ENCODE measurements around the gene SCFD2.

The SCFD2 gene

DNA sequence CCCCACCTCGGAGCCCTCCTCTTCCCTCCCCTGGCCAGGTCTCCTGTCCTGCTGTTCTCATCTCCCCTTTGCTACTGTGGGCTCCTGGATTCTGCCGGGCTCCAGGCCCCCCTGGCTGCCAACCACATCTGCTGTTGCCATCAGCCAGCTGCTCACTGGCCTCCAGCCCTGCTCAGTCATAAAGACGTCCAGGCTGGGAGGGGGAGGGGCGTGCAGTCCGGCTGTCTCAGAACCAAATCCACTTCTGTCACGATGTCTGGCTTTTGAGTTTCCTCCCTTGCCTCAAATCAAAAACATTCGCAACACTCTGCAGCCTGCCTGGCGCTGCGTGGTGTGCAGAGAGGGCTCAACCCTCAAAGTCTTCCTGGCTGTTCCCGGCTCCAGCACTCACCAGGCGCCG lies 496.7 kb downstream of the SCFD2 start:
- DNase-seq: peak; percentile 77

DNA sequence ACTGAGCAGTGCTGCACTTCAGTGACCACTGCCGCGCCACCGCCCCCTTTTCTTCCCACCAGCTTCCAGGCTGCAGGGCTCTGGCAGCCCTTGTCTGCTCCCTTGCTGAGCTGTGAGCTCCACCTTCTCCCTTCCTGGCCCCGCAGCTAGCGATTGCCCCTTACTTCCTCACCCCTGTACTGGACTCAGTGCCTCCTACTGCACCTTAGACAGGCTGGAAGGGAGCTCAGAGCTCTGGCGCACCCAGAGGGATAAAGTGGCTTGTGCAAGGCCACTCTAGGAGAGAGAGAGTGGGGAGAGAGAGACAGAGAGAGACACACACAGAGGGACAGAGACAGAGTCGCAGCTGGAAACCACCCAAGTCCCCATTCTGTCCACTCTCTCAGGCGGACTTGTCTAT lies 497.7 kb downstream of the SCFD2 start:
- DNase-seq: no peak

DNA sequence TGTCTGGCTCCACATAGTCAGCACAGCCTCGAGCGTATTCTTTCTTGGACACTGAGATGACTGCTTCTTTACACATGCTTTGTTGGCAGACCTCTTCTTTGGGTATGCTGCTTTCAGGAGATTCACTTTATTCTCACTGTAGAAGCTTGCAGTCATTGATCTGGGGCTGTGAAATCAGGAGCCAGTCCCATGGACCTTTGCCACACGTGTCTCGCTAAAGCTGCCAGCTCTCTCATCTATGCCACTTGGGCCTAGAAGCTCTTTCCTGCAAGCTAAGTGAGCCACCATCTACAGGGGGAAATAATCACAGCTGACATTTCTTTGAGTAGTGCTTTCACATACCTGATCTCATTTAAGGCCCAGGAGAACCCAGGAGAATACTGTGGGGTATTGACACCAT lies 498.7 kb downstream of the SCFD2 start:
- no peak for DNase-seq

DNA sequence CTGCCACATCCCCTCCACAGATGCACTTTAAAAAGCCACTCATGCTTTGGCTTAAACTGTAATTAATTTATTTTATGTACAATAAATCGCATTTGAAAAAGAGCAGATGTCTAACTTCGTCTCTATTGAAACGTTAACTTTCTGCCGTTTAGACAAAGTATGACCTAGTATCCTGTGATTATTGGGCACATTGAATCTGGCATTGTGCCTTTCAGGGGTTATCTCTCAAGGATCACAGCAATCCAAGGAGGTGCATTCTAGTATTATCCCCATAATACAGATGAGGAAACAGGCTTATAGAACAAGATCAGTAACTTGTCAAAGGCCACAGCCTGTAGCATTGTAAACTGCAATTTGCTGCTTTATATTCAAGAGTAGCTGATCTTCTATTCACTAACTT lies 499.1 kb downstream of the SCFD2 start:
- no peak for DNase-seq

DNA sequence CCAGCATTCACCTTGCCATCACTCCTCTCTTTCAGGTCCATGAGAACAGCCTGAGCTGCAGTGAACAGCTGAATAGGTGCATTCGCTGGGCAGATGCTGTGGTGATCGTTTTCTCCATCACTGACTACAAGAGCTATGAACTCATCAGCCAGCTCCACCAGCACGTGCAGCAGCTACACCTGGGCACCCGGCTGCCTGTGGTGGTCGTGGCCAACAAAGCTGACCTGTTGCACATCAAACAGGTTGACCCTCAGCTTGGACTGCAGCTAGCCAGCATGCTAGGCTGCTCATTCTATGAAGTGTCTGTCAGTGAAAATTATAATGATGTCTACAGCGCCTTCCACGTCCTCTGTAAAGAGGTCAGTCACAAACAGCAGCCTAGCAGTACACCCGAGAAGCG lies 500.6 kb downstream of the SCFD2 start:
- DNase-seq: no peak

DNA sequence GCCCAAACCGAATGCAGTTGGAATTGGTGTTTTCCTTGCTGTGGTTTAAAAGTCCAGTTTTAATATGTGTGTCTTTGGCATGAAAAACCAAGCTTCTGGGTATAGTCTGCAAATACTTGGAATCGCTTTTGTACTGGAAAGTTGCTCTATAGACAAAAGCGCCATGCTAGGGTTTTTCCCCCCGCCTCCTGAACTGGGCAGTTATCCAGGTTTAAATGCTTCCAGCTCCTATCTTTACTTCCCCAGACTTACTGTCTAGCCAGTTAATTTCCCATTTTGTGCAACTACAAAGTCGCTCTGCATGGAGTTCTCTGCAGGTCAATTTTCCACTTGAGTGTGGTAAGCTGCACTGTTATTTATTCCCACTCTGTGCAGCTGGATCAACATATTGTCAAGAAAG lies 501.1 kb downstream of the SCFD2 start:
- DNase-seq: peak; percentile 85

DNA sequence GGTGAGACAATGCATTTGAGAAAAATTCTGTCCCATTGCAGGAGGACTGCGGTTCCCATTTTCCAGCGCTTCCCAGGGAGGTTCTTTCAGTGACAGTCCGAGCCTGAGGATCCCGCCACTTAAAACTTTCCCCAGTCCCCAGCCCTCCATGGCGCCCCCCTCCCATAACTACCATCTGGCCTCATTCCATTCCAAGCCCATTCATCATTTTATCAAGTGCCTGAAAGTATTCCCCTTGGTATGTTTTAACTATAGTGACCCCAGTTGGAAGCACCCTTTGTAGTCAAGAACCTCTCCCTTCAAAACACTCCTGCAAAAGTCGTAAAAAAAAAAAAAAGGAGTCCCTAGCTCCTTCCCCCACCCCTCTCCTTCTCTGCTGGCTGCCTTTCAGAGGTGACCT lies 502.5 kb downstream of the SCFD2 start:
- no peak for DNase-seq

DNA sequence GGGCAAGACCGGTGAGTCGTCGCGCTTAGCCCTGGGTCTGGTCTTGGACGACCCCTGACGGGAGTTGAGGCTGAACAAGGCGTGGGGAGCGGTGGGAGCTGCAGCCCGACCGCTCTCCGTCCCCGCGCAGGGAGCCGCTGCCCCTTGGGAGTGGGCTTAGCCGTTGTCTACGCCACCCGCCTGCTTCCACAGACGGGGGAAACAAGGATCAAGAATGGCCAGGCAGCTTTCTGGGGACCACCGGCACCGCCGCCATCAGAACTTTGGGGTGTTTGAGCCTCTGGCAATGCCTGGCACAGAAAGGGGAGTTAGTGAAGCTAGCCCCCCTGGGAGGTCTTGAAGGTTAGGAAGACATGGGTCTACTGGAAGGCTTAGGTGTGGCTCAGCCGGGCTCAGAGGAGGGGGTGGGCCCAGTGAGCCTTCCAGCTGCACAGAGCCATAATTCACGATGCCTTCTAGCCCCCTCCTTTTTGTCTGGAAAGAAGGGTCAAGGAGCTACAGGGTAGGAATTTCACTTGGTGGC lies 503.2 kb downstream of the SCFD2 start:
- DNase-seq: no peak

DNA sequence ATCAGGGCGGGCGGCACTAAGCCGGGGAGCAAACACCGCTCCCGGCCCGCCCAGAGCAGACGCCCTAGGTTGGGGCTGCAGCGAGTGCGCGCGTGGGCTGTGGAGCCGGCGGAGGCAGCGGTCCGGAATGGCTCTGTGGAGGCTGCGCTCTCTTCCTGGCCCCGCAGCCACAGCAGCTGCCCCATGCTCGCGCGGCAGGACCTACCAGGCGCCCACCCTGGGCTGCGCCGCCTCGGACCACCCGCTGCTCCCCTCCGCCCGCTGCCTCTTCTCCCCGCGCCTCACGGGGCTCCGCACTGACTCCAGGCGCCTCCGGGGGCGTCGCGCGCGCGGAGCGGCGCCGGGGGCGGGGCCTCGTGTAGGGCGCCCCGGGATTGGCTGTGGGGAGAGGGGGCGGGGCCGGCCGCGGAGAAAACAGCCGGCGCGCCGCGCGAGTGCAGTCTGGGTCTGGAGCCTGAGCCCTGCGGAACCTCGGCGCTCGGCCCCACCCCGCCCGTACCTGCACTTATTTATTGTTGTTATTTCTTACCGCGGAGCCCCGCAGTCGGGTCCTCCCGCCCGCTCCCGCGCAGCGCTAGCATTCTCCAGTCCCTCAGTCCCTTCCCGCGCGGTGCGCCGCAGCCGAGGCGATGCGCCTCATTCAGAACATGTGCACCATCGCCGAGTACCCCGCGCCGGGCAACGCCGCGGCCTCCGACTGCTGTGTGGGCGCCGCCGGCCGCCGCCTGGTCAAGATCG lies 503.8 kb downstream of the SCFD2 start, which contains the start of gene RASL11B:
Gene RASL11B, plus strand, starts transcription at position 439 of the 738 bp plus-strand sequence. Its CDS starts 191 bp downstream, at position 630.
- peak; percentile 70 for DNase-seq

DNA sequence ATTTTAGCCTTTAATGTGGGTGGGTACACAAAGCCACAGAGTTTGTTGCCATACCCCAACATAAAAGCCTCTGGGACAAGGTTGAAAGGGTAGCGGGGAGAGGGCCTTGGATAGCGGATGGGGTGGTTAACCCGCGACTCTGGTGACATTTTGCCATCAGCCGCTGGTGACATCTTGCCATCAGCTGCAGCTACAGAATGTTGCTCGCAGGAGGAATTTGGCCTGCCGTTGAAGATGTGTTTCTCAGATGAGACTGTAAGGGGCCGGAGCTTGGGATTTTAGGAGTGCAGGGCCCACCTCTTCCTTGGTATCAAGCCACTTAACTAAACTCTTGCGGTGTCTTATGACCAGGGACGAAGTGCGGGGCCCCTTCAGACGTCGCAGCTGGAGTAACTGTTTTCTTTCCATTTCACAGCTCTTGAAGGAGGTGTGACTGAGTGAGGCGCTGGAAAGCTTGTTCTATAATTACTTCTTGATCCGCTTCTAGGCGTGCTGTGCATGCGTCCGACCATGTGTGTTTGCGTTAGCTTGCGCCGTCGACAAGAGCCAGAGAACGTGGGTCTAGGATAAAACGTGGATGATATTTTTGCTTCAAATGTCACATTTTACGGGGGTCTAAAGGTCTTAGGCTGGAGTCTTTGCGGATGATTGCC lies 504.6 kb downstream of the SCFD2 start:
- no peak for DNase-seq

DNA sequence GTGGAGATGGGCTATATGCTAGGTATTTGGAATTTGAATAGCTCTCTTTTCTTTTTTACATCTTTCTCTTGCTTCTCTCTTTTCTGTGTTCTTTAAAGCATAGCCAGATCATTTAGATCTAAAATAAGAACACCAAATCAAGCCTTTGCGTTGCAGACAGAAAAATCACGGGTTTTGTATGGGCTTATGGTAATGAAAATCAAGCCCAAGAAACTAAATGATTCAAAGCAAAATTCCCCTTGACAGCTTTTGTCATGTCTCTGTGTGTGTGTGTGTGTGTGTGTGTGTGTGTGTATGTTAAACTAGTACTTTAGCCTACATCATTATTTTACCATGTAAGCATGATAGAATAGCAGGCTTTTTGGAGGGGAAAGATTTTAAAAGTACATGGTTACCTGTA lies 505.5 kb downstream of the SCFD2 start:
- no peak for DNase-seq

DNA sequence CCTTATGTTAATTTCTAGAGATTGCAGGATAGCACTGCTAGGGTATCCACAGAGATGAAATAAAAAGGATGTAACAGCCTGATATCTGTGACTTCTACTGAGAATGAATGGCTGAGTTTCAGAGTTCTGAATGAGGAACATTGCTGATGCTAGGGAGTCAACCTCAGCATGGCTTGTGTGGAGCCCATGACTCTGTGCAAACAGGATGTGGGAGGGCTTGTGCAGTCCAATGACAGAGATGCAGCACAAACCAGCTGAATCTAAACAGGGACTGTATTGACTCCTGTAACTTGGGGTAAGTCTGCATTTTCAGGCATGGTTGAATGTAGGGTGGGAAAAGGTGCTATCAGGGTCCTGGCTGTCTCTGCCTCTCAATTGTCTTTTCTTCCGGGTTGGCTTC lies 509.1 kb downstream of the SCFD2 start:
- no peak for DNase-seq

DNA sequence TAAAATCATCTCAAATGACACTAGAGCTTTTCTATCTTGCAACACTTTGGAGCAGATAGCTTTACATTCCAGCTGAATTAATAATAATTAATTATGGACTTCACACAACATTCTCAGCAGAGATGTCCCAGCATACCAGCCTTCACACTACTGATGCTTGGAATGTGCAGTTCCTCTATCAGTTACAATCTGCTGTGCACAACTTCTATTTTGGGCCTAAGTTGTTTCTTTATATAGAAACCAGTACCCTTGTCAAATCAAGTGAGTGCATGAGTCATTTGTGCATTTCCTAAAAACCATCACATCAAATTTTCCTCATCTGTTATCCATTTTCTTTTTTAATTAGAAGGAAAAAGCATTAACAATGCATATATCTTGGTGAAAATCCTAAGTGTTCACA lies 512.5 kb downstream of the SCFD2 start:
- DNase-seq: peak; percentile 80

DNA sequence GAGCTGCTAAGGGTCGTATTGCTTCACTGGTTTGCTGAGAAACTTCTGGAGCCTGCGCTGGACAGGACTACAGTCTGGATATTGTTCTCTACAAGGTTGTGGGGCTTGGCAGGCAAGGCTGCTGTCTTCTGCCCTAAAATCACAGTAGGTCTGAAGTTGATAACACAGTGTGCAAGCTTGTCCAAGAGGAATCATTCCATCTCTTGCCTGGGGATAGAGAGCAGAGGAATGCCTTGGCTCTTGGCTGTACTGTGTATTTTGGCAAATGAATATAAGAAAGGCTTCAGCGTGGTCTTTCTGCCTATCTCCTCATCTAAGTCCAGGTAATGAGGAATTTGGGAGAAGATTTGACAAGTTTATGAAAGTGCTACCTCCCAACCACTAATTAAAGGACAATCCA lies 513.1 kb downstream of the SCFD2 start:
- DNase-seq: no peak

DNA sequence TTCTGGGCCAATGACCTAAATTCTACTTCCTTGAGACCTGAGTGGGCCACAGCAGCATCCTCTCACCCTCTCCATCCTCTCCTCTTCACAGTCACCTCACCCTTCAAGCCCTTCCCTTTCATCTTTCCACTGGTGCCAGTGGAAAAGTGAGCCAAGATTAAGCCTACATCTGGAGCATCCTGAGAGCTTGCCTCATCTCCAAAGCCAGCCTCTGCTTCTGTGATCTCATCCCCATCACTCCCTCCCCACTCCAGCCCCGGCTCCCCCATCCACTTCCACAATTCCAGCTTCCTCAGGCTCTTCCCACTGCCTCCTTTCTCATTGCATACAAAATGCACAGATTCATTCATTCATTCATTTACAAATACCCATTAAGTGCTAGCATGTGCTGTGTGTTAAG lies 513.8 kb downstream of the SCFD2 start:
- no peak for DNase-seq

DNA sequence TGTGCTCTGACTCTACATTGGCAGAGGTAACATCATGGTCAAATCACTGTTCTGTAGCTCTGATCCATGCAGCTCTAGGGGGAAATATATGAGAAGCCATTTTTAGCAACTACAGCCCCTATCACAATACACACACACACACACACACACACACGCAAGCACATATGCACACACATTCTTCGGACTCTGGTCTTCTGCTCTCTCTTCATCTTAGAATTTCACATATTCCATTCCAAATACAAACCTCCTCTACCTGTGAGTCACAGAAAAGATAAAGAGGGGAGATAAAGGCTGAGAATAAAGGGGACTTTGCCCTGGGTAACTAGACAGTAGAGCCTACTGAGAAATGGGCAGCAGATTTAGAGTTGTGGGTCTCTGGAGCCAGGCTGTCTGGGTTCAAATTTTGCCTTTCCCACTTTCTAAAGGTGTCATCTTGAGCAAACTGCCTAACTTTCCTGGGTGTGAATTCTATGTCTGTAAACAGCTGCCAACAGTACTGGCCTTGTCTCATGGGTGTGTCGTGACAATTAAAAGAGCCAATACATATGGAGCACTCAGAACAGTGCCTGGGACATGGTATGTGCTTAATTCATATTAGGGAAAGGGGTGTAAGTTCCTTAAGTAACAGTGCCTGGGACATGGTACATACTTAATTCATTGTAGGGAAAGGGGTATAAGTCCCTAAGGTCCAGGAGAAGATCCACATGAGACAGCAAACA lies 515.3 kb downstream of the SCFD2 start:
- no peak for DNase-seq

DNA sequence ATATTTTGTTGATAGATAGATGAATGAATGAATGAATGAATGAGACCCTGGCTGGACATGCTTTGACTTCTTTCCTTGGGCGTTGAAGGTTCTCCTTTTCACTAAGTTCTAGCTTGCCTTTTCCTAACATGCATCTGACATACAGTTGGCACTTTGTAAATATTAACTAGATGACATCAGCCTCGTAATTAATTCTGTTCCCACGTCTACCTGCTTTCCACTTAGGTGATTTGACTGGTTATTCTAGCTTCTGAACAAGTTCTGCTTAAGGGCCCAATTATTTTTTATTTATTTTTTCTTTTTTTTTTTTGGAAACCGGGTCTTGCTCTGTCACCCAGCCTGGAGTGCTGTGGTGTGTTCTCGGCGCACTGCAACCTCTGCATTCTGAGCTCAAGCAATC lies 517.6 kb downstream of the SCFD2 start:
- DNase-seq: no peak

DNA sequence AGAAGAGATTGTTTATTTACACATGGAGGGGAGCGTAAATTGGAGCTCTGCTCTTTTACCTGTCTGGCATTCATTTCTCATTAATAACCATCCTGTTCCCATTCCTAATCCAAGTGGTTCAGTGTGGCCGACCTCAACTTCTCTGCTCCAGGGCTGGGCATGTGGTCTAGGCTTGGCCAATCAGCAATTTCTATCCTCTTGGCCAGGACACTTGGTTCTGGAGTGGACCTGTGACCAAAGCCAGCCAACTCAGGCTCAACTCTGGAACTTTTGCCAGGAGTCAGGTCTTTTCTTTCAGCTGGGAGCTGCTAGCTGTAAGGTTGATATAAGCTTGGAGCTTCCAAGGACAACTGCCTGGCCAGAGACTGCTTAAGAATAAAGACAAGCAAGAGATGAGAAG lies 519.4 kb downstream of the SCFD2 start:
- DNase-seq: no peak

DNA sequence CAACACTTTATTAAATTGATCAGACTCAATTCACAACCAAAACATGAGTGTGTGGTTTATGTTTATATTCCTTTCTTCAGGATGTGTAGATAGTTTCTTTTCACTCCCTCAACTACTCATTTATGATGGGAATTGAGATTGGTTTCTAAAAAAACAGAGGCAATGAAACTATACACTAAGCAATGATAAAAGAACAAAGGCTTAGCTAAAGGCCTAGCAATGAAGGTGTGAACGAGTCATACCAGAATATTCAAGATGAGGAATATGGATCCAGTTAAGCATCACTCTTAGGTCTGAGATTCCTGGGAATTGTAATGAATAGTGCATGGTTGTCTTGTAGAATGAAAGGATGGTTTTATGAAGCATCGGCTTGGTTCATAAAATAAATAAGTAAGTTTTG lies 521.3 kb downstream of the SCFD2 start:
- DNase-seq: no peak

DNA sequence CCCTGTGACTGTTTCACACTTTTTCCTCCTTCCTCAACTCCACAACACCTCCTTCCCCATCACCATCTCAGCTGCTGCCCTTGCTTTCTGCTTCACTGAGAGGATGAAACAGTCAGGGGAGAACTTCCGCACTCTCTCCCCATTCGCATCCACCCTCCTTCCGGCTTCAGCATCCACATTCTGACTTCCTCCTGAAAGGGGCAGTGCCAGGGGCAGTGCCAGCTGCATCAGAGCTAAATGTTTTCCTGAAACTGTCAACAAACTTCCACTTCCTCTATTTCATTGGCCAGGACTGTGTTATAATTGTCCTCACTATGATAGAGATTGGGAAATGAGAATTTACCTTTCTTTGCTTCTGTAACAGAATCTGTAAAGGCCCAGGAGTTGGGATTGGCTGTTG lies 521.9 kb downstream of the SCFD2 start:
- DNase-seq: no peak

DNA sequence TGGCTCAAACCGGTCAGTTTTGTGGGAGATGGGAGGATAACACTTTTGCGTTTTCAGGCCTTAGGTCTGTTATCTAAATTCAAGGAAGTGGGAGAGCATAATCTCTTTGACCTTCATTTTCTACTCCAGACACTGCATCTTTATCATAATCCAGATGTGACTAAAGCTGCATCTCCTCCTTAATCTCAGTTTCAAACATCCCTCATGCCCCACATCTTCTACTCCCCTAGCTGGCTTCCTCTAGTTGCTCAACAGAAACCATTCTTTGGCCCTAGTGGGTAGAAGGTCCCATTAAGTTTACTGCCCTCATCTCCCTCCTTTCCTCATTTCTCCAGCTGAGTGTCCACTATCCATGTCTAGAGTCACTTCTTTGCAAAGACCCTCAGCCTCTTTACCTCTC lies 522.5 kb downstream of the SCFD2 start:
- no peak for DNase-seq

DNA sequence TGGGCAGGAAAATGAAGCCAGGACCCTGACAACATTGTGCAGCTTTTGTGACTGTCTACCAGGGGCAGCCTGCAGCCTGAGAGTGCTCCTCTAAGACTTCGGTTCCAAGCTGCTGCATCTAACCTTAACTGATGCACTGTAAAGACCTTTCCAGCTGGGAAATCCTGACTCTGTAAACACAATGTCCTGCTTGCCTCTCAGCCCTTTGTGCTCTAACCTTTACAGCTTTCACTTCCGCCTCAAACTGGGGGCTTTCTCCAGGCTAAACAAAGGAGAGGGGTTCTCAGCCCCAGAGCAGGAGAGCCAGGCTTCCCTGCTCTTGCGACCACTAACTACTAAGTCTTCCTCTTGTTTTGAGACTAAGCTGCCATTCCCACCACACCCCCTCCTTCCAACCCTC lies 523.1 kb downstream of the SCFD2 start:
- no peak for DNase-seq

DNA sequence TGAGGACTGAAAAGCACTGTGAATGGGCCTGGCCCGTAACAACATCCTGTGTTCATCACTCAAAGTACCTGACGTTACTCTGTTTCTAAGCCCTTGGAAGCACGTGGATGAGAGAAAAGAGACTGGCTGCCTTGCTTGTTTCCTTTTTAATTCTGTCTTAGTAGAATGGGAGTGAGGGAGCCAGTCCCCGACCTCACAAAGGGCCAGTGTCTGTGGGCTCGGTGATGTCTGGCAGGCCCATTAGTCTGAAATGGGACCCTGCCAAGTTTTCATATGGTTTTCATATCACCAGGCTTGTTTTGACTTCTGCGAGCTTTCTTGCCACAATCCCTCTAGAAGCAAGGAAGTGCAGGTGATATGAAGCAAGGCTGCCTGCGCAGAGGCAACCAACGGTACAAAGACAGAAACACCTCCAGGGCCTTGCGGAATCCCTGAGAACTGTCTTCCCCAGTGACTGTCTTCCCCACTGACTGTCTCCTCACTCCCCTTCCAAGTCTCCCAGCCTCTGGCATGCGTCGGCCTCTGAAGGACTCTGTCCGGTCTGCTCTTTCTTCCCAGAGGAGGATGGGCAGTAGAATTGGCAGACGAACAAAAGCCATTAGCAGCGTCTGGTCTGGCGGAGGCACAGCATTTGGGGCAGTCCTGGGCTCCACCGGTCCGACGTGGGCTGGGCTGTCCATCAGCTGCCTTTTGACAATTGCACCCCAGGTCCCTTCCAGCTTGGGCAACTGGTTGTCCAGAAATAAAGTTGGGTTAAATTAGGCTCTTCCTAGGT lies 524.0 kb downstream of the SCFD2 start:
- peak; percentile 70 for DNase-seq

All from fibroblast of upper back skin (primary cell).